DND-41 (cell line): ENCODE measurements around the gene CPEB1.

ENCODE experiments used
- ATAC-seq: fragments of 200-7000 bp; cut with Tn5 transposase; 3 replicates; pipeline ENCODE4 v1.9.1; 2021; ENCODE audit warnings: low read depth; ENCODE audit not compliant: insufficient read depth
- DNase-seq: peaks from one replicate; pipeline ENCODE4 v3.0.0-alpha.2; 2020
- H2AFZ ChIP-seq: 2 replicates; pipeline ENCODE4 v1.6.0; 2012; ENCODE audit warnings: low read depth, low read length
- H3K27ac ChIP-seq: 2 replicates; pipeline ENCODE4 v1.5.1; 2012; ENCODE audit warnings: low read length, inconsistent platforms
- H3K27me3 ChIP-seq: fragments of 200-600 bp; sonication (generic); 2 replicates; pipeline ENCODE4 v1.6.0; 2012; ENCODE audit warnings: low read length, mild to moderate bottlenecking, inconsistent platforms; ENCODE audit not compliant: insufficient read depth, poor library complexity
- H3K36me3 ChIP-seq: 2 replicates; pipeline ENCODE4 v1.5.1; 2012; ENCODE audit warnings: low read length, inconsistent platforms; ENCODE audit not compliant: insufficient read depth
- H3K4me1 ChIP-seq: 2 replicates; pipeline ENCODE4 v1.5.1; 2012; ENCODE audit warnings: mild to moderate bottlenecking, low read length; ENCODE audit not compliant: insufficient read depth
- H3K4me2 ChIP-seq: 2 replicates; pipeline ENCODE4 v1.6.0; 2012; ENCODE audit warnings: mild to moderate bottlenecking, moderate library complexity, low read length, inconsistent platforms; ENCODE audit not compliant: insufficient read depth
- H3K4me3 ChIP-seq, 2 experiments: fragments of 200-600 bp in 1 of 2; shearing (Covaris generic) in 1 of 2; 2 replicates each; pipeline ENCODE4 v1.5.1; 2012 to 2016; ENCODE audit warnings: inconsistent platforms in 2 of 2, low read length in 2 of 2, mild to moderate bottlenecking in 2 of 2, low read depth in 1 of 2, moderate library complexity in 1 of 2
- H3K79me2 ChIP-seq: 2 replicates; pipeline ENCODE4 v1.6.0; 2012; ENCODE audit warnings: low read length, inconsistent platforms; ENCODE audit not compliant: insufficient read depth
- H3K9ac ChIP-seq: 2 replicates; pipeline ENCODE4 v1.6.0; 2012; ENCODE audit warnings: low read depth, mild to moderate bottlenecking, inconsistent platforms, low read length, moderate library complexity
- H3K9me3 ChIP-seq: 2 replicates; pipeline ENCODE4 v1.5.1; 2012; ENCODE audit warnings: low read length, moderate library complexity, mild to moderate bottlenecking, inconsistent platforms; ENCODE audit not compliant: insufficient read depth, severe bottlenecking
- H4K20me1 ChIP-seq: 2 replicates; pipeline ENCODE4 v1.6.0; 2012; ENCODE audit warnings: low read length; ENCODE audit not compliant: insufficient read depth
- CTCF ChIP-seq: IDR thresholded peaks from 2 replicates; pipeline ENCODE4 v1.5.1; 2012; ENCODE audit warnings: borderline replicate concordance, low read length, moderate library complexity, mild to moderate bottlenecking; ENCODE audit not compliant: poor library complexity, severe bottlenecking; ENCODE audit errors: extremely low read depth
- EZH2 ChIP-seq: IDR thresholded peaks from 3 replicates; pipeline ENCODE4 v1.6.1; 2012; ENCODE audit warnings: borderline replicate concordance, low read depth, mild to moderate bottlenecking, moderate library complexity, low read length, inconsistent platforms; ENCODE audit not compliant: severe bottlenecking

Gene CPEB1

DNA sequence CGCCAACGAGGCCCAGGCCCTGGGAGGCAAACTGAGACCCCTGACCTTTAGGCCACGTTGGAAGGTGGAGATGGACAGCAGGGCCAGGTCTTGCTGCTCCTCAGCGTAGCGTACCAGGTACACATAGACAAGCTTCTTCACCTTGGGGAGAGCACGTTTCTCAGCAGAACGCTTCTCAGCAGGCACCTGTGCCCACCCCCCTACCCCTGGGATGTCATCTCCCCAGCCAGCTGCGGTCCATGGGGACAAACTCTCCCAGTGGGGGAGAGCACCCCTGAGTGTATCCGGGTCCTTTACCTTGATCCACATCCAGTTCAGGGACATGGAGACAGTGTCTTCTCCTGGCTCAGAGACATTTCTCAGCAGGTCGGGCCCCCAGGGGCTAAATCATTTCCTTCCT, 41.5 kb upstream of the CPEB1 start:
- Histone ChIP-seq H3K79me2 (no peaks in the 10 kb centered on the region), H3K27ac (no peak overlapping the region), H2AFZ (no peak overlapping the region), H3K4me3 (no peak overlapping the region), H3K4me1 (no peaks in the 10 kb centered on the region), H3K36me3 (no peaks in the 10 kb centered on the region), H4K20me1 (no peaks in the 10 kb centered on the region), H3K9me3 (no peaks in the 10 kb centered on the region), H3K4me2 (no peak overlapping the region), H3K27me3 (no peaks in the 10 kb centered on the region), H3K9ac (no peak overlapping the region)
- no peak for ATAC-seq
- no peak for DNase-seq
- TF ChIP-seq CTCF (no peak), EZH2 (no peak)

DNA sequence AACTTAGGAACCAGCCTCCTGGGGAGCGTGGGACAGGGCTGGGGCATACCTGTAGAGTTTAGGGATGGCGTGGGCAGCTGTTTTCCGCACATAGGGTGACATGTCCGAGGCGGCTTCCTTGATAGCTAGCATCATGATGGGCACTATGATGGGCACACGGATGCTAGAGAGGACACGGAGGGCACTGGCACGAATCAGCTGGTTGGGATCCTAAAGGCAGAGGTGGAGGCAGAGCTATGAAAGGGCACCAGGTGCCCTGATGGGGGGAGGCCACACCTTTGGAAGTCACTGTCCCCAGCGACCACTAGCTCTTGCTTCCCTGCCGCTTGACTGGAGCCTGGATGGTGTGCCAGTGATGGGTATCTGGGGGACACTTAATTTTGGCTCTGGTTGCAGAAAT, 34.2 kb upstream of the CPEB1 start:
- Histone ChIP-seq H4K20me1 (no peaks in the 10 kb centered on the region), H3K9ac (no peak overlapping the region), H3K4me2 (no peak overlapping the region), H3K27me3 (no peaks in the 10 kb centered on the region), H3K27ac (no peak overlapping the region), H3K4me1 (no peaks in the 10 kb centered on the region), H3K79me2 (no peaks in the 10 kb centered on the region), H3K36me3 (no peaks in the 10 kb centered on the region), H3K4me3 (no peak overlapping the region), H2AFZ (no peak overlapping the region), H3K9me3 (no peaks in the 10 kb centered on the region)
- no peak for DNase-seq
- ATAC-seq, result no peak
- TF ChIP-seq CTCF, result no peak
- TF ChIP-seq EZH2, result no peak

- Histone ChIP-seq H4K20me1 (no peaks in the 10 kb centered on the region), H3K36me3 (no peaks in the 10 kb centered on the region), H3K27me3 (no peaks in the 10 kb centered on the region), H3K4me1 (no peaks in the 10 kb centered on the region), H3K27ac (no peak overlapping the region), H3K9me3 (no peaks in the 10 kb centered on the region), H3K4me3 (no peak overlapping the region), H3K79me2 (no peaks in the 10 kb centered on the region), H2AFZ (no peak overlapping the region), H3K4me2 (no peak overlapping the region), H3K9ac (no peak overlapping the region)
- no peak for DNase-seq
- ATAC-seq, result no peak
- TF ChIP-seq CTCF (no peak), EZH2 (no peak)
Observed at GRCh38 chr15:82680200-82681102, 33.3 kb upstream of the CPEB1 start.
